Lower leg skin (tissue), 4 donors: ENCODE measurements around the gene PXYLP1. TPM values are rescaled to one million over a fixed set of nuclear protein-coding genes. Genes with fewer than 3 reads are reported as not detected.
A peak's percentile ranks its signal among the peaks of the same experiment; 100 is the strongest.

ENCODE experiments used
- DNase-seq, 2 donors: peaks; one replicate each; pipeline ENCODE4 v3.0.0-alpha.2; 2019; ENCODE audit warnings: low spot score in 2 of 2
- H3K4me3 ChIP-seq: fragments of 200-600 bp; sonication (generic); 2 replicates; pipeline ENCODE4 v1.5.1; 2017; ENCODE audit warnings: mild to moderate bottlenecking, low read depth; ENCODE audit not compliant: poor library complexity, severe bottlenecking
- CTCF ChIP-seq, 3 donors: fragments of 450-650 bp; IDR thresholded peaks; one replicate each; pipeline ENCODE4 v1.5.1; 2016; ENCODE audit warnings: antibody characterized with exemption in 3 of 3, mild to moderate bottlenecking in 3 of 3, moderate library complexity in 2 of 3
- POLR2A ChIP-seq, 2 donors: fragments of 450-650 bp; IDR thresholded peaks; one replicate each; pipeline ENCODE4 v1.6.1; 2016 to 2017; ENCODE audit warnings: antibody characterized with exemption in 2 of 2, mild to moderate bottlenecking in 1 of 2, moderate library complexity in 1 of 2
- WGBS, 2 donors: methylation state at CpG; one replicate each; pipeline ENCODE4 v1.1.5; 2018; 5-methylcytosine and 5-hydroxymethylcytosine counted together
- intact Hi-C: fragments of 100-400 bp; cut with DNase I; formaldehyde crosslinking; loops from one replicate; pipeline ENCODE4 v1.15.0; 2023; ENCODE audit warnings: low total_unique reads
- total RNA-seq, 4 donors: library from RNA; depleted of rRNA; stranded (reverse); fragments of >200 nt; gene quantifications; one replicate each; pipeline ENCODE4 v1.1.0, GENCODE V29; 2016

PXYLP1 gene, protein sequence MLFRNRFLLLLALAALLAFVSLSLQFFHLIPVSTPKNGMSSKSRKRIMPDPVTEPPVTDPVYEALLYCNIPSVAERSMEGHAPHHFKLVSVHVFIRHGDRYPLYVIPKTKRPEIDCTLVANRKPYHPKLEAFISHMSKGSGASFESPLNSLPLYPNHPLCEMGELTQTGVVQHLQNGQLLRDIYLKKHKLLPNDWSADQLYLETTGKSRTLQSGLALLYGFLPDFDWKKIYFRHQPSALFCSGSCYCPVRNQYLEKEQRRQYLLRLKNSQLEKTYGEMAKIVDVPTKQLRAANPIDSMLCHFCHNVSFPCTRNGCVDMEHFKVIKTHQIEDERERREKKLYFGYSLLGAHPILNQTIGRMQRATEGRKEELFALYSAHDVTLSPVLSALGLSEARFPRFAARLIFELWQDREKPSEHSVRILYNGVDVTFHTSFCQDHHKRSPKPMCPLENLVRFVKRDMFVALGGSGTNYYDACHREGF
- 10 to 100 TPM in 2 of 4 donors, 1 to 10 TPM in 2; 8.8 to 14.5 (median 10.2) TPM for total RNA-seq

- H3K4me3 ChIP-seq = peak within 1 kb of the TSS; percentile 56
- whole genome bisulfite sequencing, 2 donors = 0 to 1% methylated on average over 38 to 44 of the region's 92 CpGs
- intact Hi-C loops = no loop called here
- no peak for TF ChIP-seq POLR2A (IDR thresholded peaks at IDR 0.05)
- no peak for TF ChIP-seq CTCF (IDR thresholded peaks at IDR 0.05)
- peak; percentile 88 to 98 for DNase-seq
Measured at GRCh38 chr3:141231101-141231951, at the start of gene PXYLP1. TSS of gene PXYLP1 (plus strand) at chr3:141231825. CDS start at chr3:141260176, 28,351 bp downstream.

- no peak for DNase-seq
- no peak for TF ChIP-seq CTCF (IDR thresholded peaks at IDR 0.05)
- TF ChIP-seq POLR2A (IDR thresholded peaks at IDR 0.05) = no peak
- WGBS, 2 donors = 32 to 37% methylated on average over 2 of the region's 2 CpGs
- intact Hi-C loops = loop anchor here (10.0 kb wide), 1 partner anchor 269 kb away; no protein-coding TSS in a partner anchor
- H3K4me3 ChIP-seq = no peak overlapping the region
Measured at GRCh38 chr3:141183606-141184005, 48.0 kb upstream of the PXYLP1 start.

DNA sequence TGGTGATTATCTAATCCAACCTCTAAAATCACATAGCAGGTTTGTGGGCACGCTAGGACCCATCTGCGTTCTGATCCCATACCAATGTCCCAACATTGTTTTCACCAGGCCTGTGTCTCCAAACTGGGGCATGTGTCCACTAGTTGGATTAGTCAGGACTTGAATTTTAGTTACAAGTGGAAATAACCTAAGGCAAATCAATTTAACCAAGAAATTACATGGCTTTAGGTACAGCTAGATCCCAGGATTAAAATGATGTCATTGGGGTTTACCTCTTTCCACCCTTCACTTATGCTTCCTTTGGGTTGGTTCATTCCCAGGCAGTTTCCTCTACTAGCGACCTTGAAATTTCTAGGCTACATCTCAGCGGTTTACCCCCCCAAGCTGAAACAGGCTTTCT, 47.2 kb upstream of the PXYLP1 start:
- WGBS, 2 donors = 56 to 64% methylated on average over 4 of the region's 4 CpGs
- no peak for TF ChIP-seq CTCF (IDR thresholded peaks at IDR 0.05)
- TF ChIP-seq POLR2A (IDR thresholded peaks at IDR 0.05) = no peak
- intact Hi-C loops = loop anchor here (10.0 kb wide), 1 partner anchor 270 kb away; no protein-coding TSS in a partner anchor

DNA sequence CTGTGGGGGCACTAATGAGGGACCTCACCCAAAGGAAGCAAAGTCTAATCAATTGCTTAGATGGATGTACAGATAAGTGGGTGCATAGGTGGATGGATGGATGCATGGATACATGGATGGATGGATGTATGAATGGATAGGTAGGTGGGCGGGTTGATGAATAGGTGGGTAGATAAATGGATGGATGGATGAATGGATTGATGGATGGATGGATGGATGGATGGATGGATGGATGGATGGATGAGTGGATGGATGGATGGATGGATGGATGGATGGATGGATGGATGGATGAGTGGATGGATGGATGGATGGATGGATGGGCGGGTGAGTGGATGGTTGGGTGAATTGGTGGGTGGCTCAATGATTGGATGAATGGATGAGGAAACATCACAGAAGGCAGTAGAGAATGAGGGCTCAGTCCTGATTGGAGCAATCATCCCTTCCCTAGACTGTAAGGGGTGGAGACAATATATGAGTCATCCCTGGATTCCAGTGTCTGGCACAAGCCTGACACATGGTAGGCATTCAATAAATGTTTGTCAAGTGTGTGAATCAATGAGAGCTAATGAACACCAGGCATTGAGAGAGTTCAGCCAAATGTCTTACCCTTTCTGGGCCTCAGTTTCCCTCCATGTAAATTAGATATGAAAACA, 40.4 kb upstream of the PXYLP1 start:
- TF ChIP-seq CTCF (IDR thresholded peaks at IDR 0.05) = no peak
- no peak for TF ChIP-seq POLR2A (IDR thresholded peaks at IDR 0.05)
- 82 to 95% methylated on average over 2 of the region's 2 CpGs for WGBS, 2 donors
- H3K4me3 ChIP-seq = no peak overlapping the region
- intact Hi-C loops = no loop called here
- DNase-seq = no peak

More for the DNA sequence above, 47.2 kb upstream of the PXYLP1 start:
- DNase-seq = no peak
- no peak overlapping the region for H3K4me3 ChIP-seq

DNA sequence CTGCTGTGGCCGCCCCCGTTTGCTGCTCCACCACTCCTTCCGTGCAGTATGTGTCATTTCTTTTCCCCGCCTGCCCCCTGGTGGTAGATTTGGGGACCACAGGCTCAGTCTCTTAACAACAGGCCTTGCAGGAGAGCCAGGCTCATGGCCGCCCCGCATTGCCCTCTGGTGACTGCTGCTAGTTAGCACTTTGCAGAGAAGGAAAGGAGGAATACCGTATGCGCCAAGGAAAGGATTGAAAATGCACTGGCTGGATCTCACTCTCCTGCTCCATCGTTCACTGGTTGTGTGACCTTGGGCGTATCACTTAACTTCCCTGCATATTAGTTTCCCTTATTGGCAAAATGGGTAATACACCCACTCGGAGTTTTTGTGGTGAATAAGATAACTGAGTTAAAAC, 39.3 kb upstream of the PXYLP1 start:
- intact Hi-C loops = no loop called here
- H3K4me3 ChIP-seq = no peak overlapping the region
- TF ChIP-seq POLR2A (IDR thresholded peaks at IDR 0.05) (no peak), CTCF (IDR thresholded peaks at IDR 0.05) (peak in 1 of 3 donors; percentile 93)
- DNase-seq = peak; percentile 96 to 100
- WGBS, 2 donors = 8 to 9% methylated on average over 11 of the region's 11 CpGs
